GM12878 (cell line): ENCODE results near the gene GDE1. TPM values are rescaled to one million over a fixed set of nuclear protein-coding genes. Genes with fewer than 3 reads are reported as not detected.

Experiments used
- NFYB ChIP-seq: IDR thresholded peaks from 2 replicates; pipeline ENCODE4 v1.6.1; 2011; ENCODE audit warnings: low read depth, mild to moderate bottlenecking, low read length, improper control_type of control experiment, moderate library complexity; ENCODE audit not compliant: insufficient read depth
- PAX5 ChIP-seq: IDR thresholded peaks from 2 replicates; pipeline ENCODE4 v1.6.1; 2011; ENCODE audit warnings: low read depth, low read length, borderline replicate concordance
- POU2F2 ChIP-seq: IDR thresholded peaks from 3 replicates; pipeline ENCODE4 v1.6.1; 2011; ENCODE audit warnings: low read depth, mild to moderate bottlenecking, low read length, borderline replicate concordance
- RAD51 ChIP-seq: fragments of 450-650 bp; IDR thresholded peaks from 2 replicates; pipeline ENCODE4 v1.6.1; 2016; ENCODE audit warnings: moderate library complexity, mild to moderate bottlenecking, inconsistent platforms
- SMAD1 ChIP-seq: fragments of 450-650 bp; IDR thresholded peaks from 2 replicates; pipeline ENCODE4 v1.6.1; 2018; ENCODE audit warnings: mild to moderate bottlenecking, low read depth; ENCODE audit not compliant: partially characterized antibody
- SUPT20H ChIP-seq: IDR thresholded peaks from 2 replicates; pipeline ENCODE4 v1.6.1; 2011; ENCODE audit warnings: low read depth, mild to moderate bottlenecking, low read length, moderate library complexity, borderline replicate concordance; ENCODE audit not compliant: control insufficient read depth
- ZBTB11 ChIP-seq: fragments of 450-650 bp; formaldehyde crosslinking; IDR thresholded peaks from 2 replicates; pipeline ENCODE4 v1.5.0; 2022; ENCODE audit warnings: mild to moderate bottlenecking, missing genetic modification characterization
- ZNF274 ChIP-seq: IDR thresholded peaks from one replicate; pipeline ENCODE4 v1.8.0; 2011; ENCODE audit not compliant: insufficient read length, insufficient read depth
- ZNF384 ChIP-seq: IDR thresholded peaks from 2 replicates; pipeline ENCODE4 v1.6.1; 2012; ENCODE audit warnings: low read depth, mild to moderate bottlenecking, low read length, improper control_type of control experiment, borderline replicate concordance
- polyA plus RNA-seq, 11 experiments: library from polyadenylated mRNA; depleted of rRNA in 4 of 11; unstranded in 6 of 11; stranded (reverse) in 5 of 11; fragments of >200 nt; fragmentation: Nextera tagmentation in 4 of 11; fragmentation: Illumina TruSeq in 1 of 11; extraction: Ambion mirVana in 4 of 11; extraction: Trizol in 1 of 11; gene quantifications; 1 replicate in 1 of 11; 2 replicates in 10 of 11; pipeline versions ENCODE4 v1.2.1 to v1.2.3, GENCODE V29; 2011 to 2016; ENCODE audit warnings: inconsistent platforms in 2 of 11, missing spikeins in 2 of 11, low read depth in 1 of 11
- total RNA-seq, 4 experiments: library from RNA; depleted of rRNA in 3 of 4; stranded (reverse); fragments of >200 nt in 3 of 4; fragmentation: Illumina TruSeq in 1 of 4; extraction: Trizol in 1 of 4; gene quantifications; 2 replicates each; pipeline versions ENCODE4 v1.2.1 to v1.2.3, GENCODE V29; 2013 to 2021
- TF ChIP-seq, protein P1 (sequence below): fragments of 450-650 bp; IDR thresholded peaks from 2 replicates; pipeline ENCODE4 v1.6.1; 2017; ENCODE audit warnings: mild to moderate bottlenecking, moderate library complexity

The GDE1 gene
- total and polyA plus RNA-seq, 10 of the 15 experiments (the other 5 are each of a cell fraction or from before 2014, with no cell fraction given): 14.8 to 31.8 (median 21.0) TPM

DNA sequence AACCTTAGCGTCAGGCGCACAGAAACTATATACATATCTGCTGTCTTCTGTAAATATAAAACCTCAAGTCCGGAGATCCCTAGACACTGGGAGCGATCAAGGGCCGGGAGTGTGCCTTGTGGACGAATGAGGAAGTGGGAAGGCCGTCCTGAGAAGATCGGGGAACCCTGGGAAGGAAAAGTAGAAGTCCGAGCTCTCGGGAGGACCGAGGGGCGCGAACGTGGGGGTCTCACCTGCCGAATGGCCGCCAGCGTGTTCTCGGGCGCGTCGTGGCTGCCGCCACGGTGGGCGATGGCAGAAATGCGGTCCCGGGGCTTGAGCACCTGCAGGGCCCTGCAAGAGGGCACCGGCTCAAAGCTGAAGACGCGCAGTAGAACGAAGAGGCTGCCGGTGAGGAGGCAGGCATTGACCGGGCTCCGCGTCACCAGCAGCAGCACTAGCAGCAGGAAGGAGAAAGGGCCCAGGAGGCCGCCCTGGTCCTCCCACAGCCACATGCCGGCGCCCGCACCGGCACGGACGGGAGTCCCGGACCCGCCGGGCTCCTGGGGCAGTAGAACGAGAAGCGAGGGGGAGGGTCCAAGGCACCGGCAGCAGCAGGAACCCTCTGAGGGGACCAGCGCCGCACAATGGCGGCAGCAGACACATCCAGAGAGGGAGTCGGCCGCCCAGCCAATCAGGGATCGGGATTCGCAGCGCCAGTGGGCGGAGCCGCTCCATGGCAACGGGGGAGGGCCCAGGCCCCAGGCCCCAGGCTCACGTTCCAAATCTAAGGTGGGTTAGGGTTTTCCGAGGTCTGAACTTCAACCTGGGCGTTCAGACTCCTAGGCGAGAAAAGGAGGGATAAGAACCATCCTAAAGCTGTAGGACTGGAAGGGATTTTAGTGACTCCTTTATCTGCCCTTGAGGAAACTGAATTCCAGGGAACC lies at the start of gene GDE1 (continued):
- TF ChIP-seq NFYB (peak; percentile 64; the same call in 1 of the 2 replicates), POU2F2 (0 out of 3 replicates have a peak, but pooled peaks have one; percentile 37), ZNF274 (no peak), SMAD1 (no peak), ZNF384 (no peak), RAD51 (no peak), SUPT20H (no peak), ZBTB11 (CRISPR knock-in tag) (no peak), PAX5 (no peak)
- TF ChIP-seq, protein P1, sequence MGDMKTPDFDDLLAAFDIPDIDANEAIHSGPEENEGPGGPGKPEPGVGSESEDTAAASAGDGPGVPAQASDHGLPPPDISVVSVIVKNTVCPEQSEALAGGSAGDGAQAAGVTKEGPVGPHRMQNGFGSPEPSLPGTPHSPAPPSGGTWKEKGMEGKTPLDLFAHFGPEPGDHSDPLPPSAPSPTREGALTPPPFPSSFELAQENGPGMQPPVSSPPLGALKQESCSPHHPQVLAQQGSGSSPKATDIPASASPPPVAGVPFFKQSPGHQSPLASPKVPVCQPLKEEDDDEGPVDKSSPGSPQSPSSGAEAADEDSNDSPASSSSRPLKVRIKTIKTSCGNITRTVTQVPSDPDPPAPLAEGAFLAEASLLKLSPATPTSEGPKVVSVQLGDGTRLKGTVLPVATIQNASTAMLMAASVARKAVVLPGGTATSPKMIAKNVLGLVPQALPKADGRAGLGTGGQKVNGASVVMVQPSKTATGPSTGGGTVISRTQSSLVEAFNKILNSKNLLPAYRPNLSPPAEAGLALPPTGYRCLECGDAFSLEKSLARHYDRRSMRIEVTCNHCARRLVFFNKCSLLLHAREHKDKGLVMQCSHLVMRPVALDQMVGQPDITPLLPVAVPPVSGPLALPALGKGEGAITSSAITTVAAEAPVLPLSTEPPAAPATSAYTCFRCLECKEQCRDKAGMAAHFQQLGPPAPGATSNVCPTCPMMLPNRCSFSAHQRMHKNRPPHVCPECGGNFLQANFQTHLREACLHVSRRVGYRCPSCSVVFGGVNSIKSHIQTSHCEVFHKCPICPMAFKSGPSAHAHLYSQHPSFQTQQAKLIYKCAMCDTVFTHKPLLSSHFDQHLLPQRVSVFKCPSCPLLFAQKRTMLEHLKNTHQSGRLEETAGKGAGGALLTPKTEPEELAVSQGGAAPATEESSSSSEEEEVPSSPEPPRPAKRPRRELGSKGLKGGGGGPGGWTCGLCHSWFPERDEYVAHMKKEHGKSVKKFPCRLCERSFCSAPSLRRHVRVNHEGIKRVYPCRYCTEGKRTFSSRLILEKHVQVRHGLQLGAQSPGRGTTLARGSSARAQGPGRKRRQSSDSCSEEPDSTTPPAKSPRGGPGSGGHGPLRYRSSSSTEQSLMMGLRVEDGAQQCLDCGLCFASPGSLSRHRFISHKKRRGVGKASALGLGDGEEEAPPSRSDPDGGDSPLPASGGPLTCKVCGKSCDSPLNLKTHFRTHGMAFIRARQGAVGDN: 0 out of 2 replicates have a peak, but pooled peaks have one; percentile 41
